ENCODE results near the gene AQP9.

AQP9 gene

GRCh38 chr15:58213587-58214338 is 75.6 kb downstream of the AQP9 start:
- DNase-seq: no peak
- H3K27me3 ChIP-seq (ENCODE audit: insufficient read depth, low read depth, severe bottlenecking): no peaks in the 10 kb centered on the region
- no peak overlapping the region for H3K27ac ChIP-seq
- H3K4me3 ChIP-seq (ENCODE audit: low read depth, low read length): no peak overlapping the region
- no peak for TF ChIP-seq CTCF (IDR thresholded peaks at IDR 0.05; ENCODE audit: low read depth, low read length)
- no peaks in the 10 kb centered on the region for H3K9me3 ChIP-seq (ENCODE audit: severe bottlenecking)
- no peaks in the 10 kb centered on the region for H3K36me3 ChIP-seq

GRCh38 chr15:58214591-58215340 is 76.6 kb downstream of the AQP9 start:
- no peaks in the 10 kb centered on the region for H3K36me3 ChIP-seq
- TF ChIP-seq CTCF (IDR thresholded peaks at IDR 0.05; ENCODE audit: low read depth, low read length): no peak
- H3K27me3 ChIP-seq (ENCODE audit: insufficient read depth, low read depth, severe bottlenecking): no peaks in the 10 kb centered on the region
- H3K4me3 ChIP-seq (ENCODE audit: low read depth, low read length): no peak overlapping the region
- H3K27ac ChIP-seq: no peak overlapping the region
- no peak for DNase-seq
- peaks cover 3% of the 10 kb centered on the region for H3K9me3 ChIP-seq (ENCODE audit: severe bottlenecking)

- Histone ChIP-seq H3K4me3 (ENCODE audit: low read depth, low read length) (no peak overlapping the region), H3K27me3 (ENCODE audit: insufficient read depth, low read depth, severe bottlenecking) (no peaks in the 10 kb centered on the region), H3K36me3 (no peaks in the 10 kb centered on the region), H3K27ac (no peak overlapping the region), H3K9me3 (ENCODE audit: severe bottlenecking) (peaks cover 3% of the 10 kb centered on the region)
- DNase-seq: no peak
- TF ChIP-seq CTCF (IDR thresholded peaks at IDR 0.05; ENCODE audit: low read depth, low read length): 0 out of 2 replicates have a peak, but pooled peaks have one; percentile 0
Measured at GRCh38 chr15:58217460-58217859, 79.3 kb downstream of the AQP9 start.

GRCh38 chr15:58221591-58222241 is 83.5 kb downstream of the AQP9 start:
- H3K36me3 ChIP-seq: no peaks in the 10 kb centered on the region
- peaks cover 3% of the 10 kb centered on the region for H3K9me3 ChIP-seq (ENCODE audit: severe bottlenecking)
- peak; percentile 63 for DNase-seq
- peak; percentile 89 for TF ChIP-seq CTCF (IDR thresholded peaks at IDR 0.05; ENCODE audit: low read depth, low read length)
- no peak overlapping the region for H3K4me3 ChIP-seq (ENCODE audit: low read depth, low read length)
- H3K27me3 ChIP-seq (ENCODE audit: insufficient read depth, low read depth, severe bottlenecking): no peaks in the 10 kb centered on the region
- H3K27ac ChIP-seq: no peak overlapping the region

- Histone ChIP-seq H3K36me3 (no peaks in the 10 kb centered on the region), H3K9me3 (ENCODE audit: severe bottlenecking) (peaks cover 3% of the 10 kb centered on the region), H3K27ac (no peak overlapping the region), H3K4me3 (ENCODE audit: low read depth, low read length) (no peak overlapping the region), H3K27me3 (ENCODE audit: insufficient read depth, low read depth, severe bottlenecking) (no peaks in the 10 kb centered on the region)
- TF ChIP-seq CTCF (IDR thresholded peaks at IDR 0.05; ENCODE audit: low read depth, low read length): no peak
- no peak for DNase-seq
Measured at GRCh38 chr15:58222679-58223078, 84.5 kb downstream of the AQP9 start.
